LHCN-M2 (cell line): ENCODE data around the gene FCSK. TPM values are rescaled to one million over a fixed set of nuclear protein-coding genes. Genes with fewer than 3 reads are reported as not detected.
"Not testable (repeated sequence)": the region's sequence is repeated elsewhere in the genome, so short reads cannot be mapped to it uniquely, and the experiment has no call there.

Source experiments
- DNase-seq: peaks from one replicate; pipeline ENCODE4 v3.0.0-alpha.2; 2012; ENCODE audit warnings: low read depth
- total RNA-seq: library from RNA; depleted of rRNA; stranded (reverse); fragments of >200 nt; gene quantifications from 2 replicates; pipeline ENCODE4 v1.2.3, GENCODE V29; 2014

FCSK gene
- total RNA-seq, 1 experiment from 2014 or later = 7.5 TPM

GRCh38 chr16:70430667-70431536 lies 23.5 kb upstream of the FCSK start:
- no peak for DNase-seq

- no peak for DNase-seq
Measured at GRCh38 chr16:70432356-70432722, 22.1 kb upstream of the FCSK start.

GRCh38 chr16:70432723-70433457 lies 21.5 kb upstream of the FCSK start:
- DNase-seq = no peak

- DNase-seq = peak; percentile 81
Measured at GRCh38 chr16:70433458-70434103, 20.8 kb upstream of the FCSK start.

- DNase-seq = no peak
Measured at GRCh38 chr16:70434484-70435260, 19.7 kb upstream of the FCSK start.

- peak; percentile 15 for DNase-seq
Measured at GRCh38 chr16:70437017-70437581, 17.3 kb upstream of the FCSK start.

- DNase-seq = peak; percentile 49
Measured at GRCh38 chr16:70437582-70438557, 16.5 kb upstream of the FCSK start.

GRCh38 chr16:70438585-70438968 lies 15.8 kb upstream of the FCSK start:
- no peak for DNase-seq

GRCh38 chr16:70438969-70439862 lies 15.2 kb upstream of the FCSK start, which contains the start of gene ST3GAL2:
ST3GAL2 (minus strand) TSS chr16:70439100; CDS start chr16:70398530, 40,570 bp downstream.
- DNase-seq = peak; percentile 93

GRCh38 chr16:70440009-70440692 lies 14.2 kb upstream of the FCSK start:
- no peak for DNase-seq

GRCh38 chr16:70441406-70441990 lies 12.9 kb upstream of the FCSK start:
- no peak for DNase-seq

GRCh38 chr16:70442344-70442743 lies 12.1 kb upstream of the FCSK start:
- DNase-seq = no peak

GRCh38 chr16:70444249-70445063 lies 9.9 kb upstream of the FCSK start:
- no peak for DNase-seq

- no peak for DNase-seq
Measured at GRCh38 chr16:70448075-70448474, 6.3 kb upstream of the FCSK start.

GRCh38 chr16:70450142-70451003 lies 4.0 kb upstream of the FCSK start:
- DNase-seq = not testable (repeated sequence)

GRCh38 chr16:70451004-70451340 lies 3.4 kb upstream of the FCSK start:
- not testable (repeated sequence) for DNase-seq
